Loucy (cell line): Measurements from ENCODE around the gene GTPBP4.

Source experiments
- EZH2phosphoT487 ChIP-seq: fragments of 200-600 bp; IDR thresholded peaks from 2 replicates; pipeline ENCODE4 v1.6.1; 2018; ENCODE audit warnings: antibody characterized with exemption, mild to moderate bottlenecking, moderate library complexity, borderline replicate concordance
- TF ChIP-seq, protein P1 (sequence below): fragments of 200-600 bp; sonication (generic); conservative IDR thresholded peaks from 2 replicates; pipeline ENCODE4 v1.5.1; 2014; ENCODE audit warnings: mild to moderate bottlenecking, antibody characterized with exemption, low read length

DNA sequence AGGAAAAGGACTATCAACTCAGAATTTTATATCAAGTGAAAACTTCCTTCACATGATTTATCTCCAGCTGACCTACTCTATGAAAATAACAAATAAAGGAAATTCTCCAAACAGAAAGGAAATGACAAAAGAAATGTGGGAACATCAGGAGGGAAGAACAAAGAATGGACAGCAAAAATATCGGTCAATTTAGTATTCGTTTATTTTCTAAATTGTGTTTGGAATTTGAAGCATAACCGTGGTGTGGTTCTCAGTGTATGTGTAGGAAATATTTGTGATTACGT is 76.7 kb downstream of the GTPBP4 start:
- TF ChIP-seq, protein P1, sequence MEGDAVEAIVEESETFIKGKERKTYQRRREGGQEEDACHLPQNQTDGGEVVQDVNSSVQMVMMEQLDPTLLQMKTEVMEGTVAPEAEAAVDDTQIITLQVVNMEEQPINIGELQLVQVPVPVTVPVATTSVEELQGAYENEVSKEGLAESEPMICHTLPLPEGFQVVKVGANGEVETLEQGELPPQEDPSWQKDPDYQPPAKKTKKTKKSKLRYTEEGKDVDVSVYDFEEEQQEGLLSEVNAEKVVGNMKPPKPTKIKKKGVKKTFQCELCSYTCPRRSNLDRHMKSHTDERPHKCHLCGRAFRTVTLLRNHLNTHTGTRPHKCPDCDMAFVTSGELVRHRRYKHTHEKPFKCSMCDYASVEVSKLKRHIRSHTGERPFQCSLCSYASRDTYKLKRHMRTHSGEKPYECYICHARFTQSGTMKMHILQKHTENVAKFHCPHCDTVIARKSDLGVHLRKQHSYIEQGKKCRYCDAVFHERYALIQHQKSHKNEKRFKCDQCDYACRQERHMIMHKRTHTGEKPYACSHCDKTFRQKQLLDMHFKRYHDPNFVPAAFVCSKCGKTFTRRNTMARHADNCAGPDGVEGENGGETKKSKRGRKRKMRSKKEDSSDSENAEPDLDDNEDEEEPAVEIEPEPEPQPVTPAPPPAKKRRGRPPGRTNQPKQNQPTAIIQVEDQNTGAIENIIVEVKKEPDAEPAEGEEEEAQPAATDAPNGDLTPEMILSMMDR = no peak
- no peak for TF ChIP-seq EZH2phosphoT487
